SK-N-SH treated with all-trans-retinoic acid at 6 μM for 48 hours (cell line): Measurements from ENCODE around the gene SCGB3A1.

Experiments used
- ATAC-seq: fragments of 200-7000 bp; cut with Tn5 transposase; 3 replicates; pipeline ENCODE4 v1.9.1; 2020; ENCODE audit warnings: mild to moderate bottlenecking, moderate library complexity
- BACH2 ChIP-seq: fragments of 250-450 bp; sonication (Bioruptor Pico); IDR thresholded peaks from 2 replicates; pipeline ENCODE4 v1.9.0; 2021; ENCODE audit warnings: mild to moderate bottlenecking, borderline replicate concordance
- CSDC2 ChIP-seq: fragments of 250-450 bp; sonication (Bioruptor Pico); IDR thresholded peaks from 2 replicates; pipeline ENCODE4 v1.5.0; 2020; ENCODE audit warnings: mild to moderate bottlenecking, moderate library complexity
- ESRRG ChIP-seq: fragments of 250-450 bp; sonication (Bioruptor Pico); IDR thresholded peaks from 2 replicates; pipeline ENCODE4 v1.6.1; 2021; ENCODE audit warnings: mild to moderate bottlenecking
- GLIS3 ChIP-seq: fragments of 250-450 bp; sonication (Bioruptor Pico); IDR thresholded peaks from 2 replicates; pipeline ENCODE4 v1.5.0; 2020; ENCODE audit warnings: mild to moderate bottlenecking, moderate library complexity
- OSR1 ChIP-seq: fragments of 250-450 bp; sonication (Bioruptor Pico); IDR thresholded peaks from 2 replicates; pipeline ENCODE4 v1.8.0; 2022; ENCODE audit warnings: moderate library complexity, mild to moderate bottlenecking, inconsistent platforms
- PPARA ChIP-seq: fragments of 250-450 bp; sonication (Bioruptor Pico); IDR thresholded peaks from 2 replicates; pipeline ENCODE4 v1.5.0; 2020; ENCODE audit warnings: mild to moderate bottlenecking, borderline replicate concordance
- RARB ChIP-seq: fragments of 250-450 bp; sonication (Bioruptor Pico); IDR thresholded peaks from 2 replicates; pipeline ENCODE4 v1.8.0; 2021; ENCODE audit warnings: mild to moderate bottlenecking, moderate library complexity
- TCF4 ChIP-seq: fragments of 250-450 bp; sonication (Bioruptor Pico); IDR thresholded peaks from 2 replicates; pipeline ENCODE4 v1.8.0; 2021; ENCODE audit warnings: mild to moderate bottlenecking, moderate library complexity, borderline replicate concordance
- TOX ChIP-seq: fragments of 250-450 bp; sonication (Bioruptor Pico); IDR thresholded peaks from 2 replicates; pipeline ENCODE4 v1.8.0; 2021; ENCODE audit warnings: mild to moderate bottlenecking, moderate library complexity, borderline replicate concordance
- ZFP3 ChIP-seq: fragments of 250-450 bp; sonication (Bioruptor Pico); IDR thresholded peaks from 2 replicates; pipeline ENCODE4 v1.5.0; 2020; ENCODE audit warnings: mild to moderate bottlenecking, moderate library complexity
- ZFP30 ChIP-seq: fragments of 450-650 bp; formaldehyde crosslinking; IDR thresholded peaks from 2 replicates; pipeline ENCODE4 v1.5.0; 2022; ENCODE audit warnings: mild to moderate bottlenecking, moderate library complexity
- ZNF565 ChIP-seq: fragments of 450-650 bp; formaldehyde crosslinking; conservative IDR thresholded peaks from 2 replicates; pipeline ENCODE4 v1.5.0; 2020; ENCODE audit warnings: low read depth, mild to moderate bottlenecking, moderate library complexity
- TF ChIP-seq, protein P1 (sequence below): fragments of 250-450 bp; sonication (Bioruptor Pico); IDR thresholded peaks from 2 replicates; pipeline ENCODE4 v1.5.1; 2021; ENCODE audit warnings: mild to moderate bottlenecking, moderate library complexity
- TF ChIP-seq, protein P2 (sequence below): fragments of 250-450 bp; sonication (Bioruptor Pico); IDR thresholded peaks from 2 replicates; pipeline ENCODE4 v1.5.1; 2020; ENCODE audit warnings: low read depth, mild to moderate bottlenecking, moderate library complexity
- TF ChIP-seq, protein P3 (sequence below): fragments of 250-450 bp; sonication (Bioruptor Pico); IDR thresholded peaks from 2 replicates; pipeline ENCODE4 v1.8.0; 2021; ENCODE audit warnings: low read depth, mild to moderate bottlenecking, moderate library complexity, borderline replicate concordance
- TF ChIP-seq, protein P4 (sequence below): fragments of 250-450 bp; sonication (Bioruptor Pico); IDR thresholded peaks from 2 replicates; pipeline ENCODE4 v1.8.0; 2020; ENCODE audit warnings: mild to moderate bottlenecking, moderate library complexity, borderline replicate concordance
- TF ChIP-seq, protein P5 (sequence below): fragments of 250-450 bp; sonication (Bioruptor Pico); IDR thresholded peaks from 2 replicates; pipeline ENCODE4 v1.5.0; 2020; ENCODE audit warnings: mild to moderate bottlenecking, moderate library complexity

SCGB3A1 gene

DNA sequence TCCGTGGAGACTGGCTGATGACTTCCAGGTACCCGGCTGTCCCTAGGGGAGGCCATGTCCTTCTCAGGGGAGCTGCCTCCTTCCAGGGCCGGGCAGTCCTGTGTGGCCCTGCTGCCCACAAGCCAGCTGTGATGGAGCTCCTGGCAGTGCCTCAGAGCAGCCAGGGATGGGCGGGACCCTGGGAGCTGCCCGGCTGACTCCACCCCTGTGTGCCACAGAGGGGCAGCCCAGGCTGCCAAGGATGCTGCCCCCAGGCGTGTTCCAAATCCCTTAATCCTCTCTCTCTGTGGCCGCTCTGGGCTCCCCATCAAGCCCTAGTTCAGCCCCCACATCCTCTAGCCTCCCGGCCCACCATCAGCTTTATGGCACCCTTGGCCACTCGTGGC is 7.0 kb upstream of the SCGB3A1 start (continued):
- TF ChIP-seq, protein P1, sequence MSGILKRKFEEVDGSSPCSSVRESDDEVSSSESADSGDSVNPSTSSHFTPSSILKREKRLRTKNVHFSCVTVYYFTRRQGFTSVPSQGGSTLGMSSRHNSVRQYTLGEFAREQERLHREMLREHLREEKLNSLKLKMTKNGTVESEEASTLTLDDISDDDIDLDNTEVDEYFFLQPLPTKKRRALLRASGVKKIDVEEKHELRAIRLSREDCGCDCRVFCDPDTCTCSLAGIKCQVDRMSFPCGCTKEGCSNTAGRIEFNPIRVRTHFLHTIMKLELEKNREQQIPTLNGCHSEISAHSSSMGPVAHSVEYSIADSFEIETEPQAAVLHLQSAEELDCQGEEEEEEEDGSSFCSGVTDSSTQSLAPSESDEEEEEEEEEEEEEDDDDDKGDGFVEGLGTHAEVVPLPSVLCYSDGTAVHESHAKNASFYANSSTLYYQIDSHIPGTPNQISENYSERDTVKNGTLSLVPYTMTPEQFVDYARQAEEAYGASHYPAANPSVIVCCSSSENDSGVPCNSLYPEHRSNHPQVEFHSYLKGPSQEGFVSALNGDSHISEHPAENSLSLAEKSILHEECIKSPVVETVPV: no peak
- TF ChIP-seq ZFP3 (CRISPR knock-in tag): no peak

DNA sequence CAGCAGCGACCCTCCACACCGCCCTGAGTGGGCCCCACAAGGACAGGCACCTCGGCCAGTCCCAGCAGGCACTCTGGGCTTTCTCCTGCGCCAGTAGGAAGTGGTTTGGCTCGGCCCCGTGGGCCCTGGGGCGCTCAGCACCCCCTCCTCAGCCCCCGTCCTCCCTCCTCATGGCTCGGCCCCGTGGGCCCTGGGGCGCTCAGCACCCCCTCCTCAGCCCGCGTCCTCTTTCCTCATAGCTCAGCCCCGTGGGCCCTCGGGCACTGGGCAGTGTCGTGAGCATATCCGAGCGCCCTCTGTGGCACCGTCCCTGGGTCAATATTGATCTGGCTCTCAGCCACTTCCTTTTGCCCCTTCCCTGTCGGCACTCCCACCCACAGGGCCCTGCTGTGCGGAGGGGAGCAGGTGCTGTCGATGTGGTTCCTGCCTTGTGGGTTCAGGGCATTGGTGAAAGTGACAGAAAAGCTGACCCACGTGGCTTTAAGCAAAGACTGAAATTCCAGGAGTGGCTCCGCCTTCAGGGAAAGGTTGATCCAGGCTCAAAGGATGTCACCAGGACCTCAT is 5.5 kb upstream of the SCGB3A1 start:
- ATAC-seq: no peak
- TF ChIP-seq, protein P2, sequence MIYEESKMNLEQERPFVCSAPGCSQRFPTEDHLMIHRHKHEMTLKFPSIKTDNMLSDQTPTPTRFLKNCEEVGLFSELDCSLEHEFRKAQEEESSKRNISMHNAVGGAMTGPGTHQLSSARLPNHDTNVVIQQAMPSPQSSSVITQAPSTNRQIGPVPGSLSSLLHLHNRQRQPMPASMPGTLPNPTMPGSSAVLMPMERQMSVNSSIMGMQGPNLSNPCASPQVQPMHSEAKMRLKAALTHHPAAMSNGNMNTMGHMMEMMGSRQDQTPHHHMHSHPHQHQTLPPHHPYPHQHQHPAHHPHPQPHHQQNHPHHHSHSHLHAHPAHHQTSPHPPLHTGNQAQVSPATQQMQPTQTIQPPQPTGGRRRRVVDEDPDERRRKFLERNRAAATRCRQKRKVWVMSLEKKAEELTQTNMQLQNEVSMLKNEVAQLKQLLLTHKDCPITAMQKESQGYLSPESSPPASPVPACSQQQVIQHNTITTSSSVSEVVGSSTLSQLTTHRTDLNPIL: no peak
- TF ChIP-seq RARB (CRISPR knock-in tag): no peak

DNA sequence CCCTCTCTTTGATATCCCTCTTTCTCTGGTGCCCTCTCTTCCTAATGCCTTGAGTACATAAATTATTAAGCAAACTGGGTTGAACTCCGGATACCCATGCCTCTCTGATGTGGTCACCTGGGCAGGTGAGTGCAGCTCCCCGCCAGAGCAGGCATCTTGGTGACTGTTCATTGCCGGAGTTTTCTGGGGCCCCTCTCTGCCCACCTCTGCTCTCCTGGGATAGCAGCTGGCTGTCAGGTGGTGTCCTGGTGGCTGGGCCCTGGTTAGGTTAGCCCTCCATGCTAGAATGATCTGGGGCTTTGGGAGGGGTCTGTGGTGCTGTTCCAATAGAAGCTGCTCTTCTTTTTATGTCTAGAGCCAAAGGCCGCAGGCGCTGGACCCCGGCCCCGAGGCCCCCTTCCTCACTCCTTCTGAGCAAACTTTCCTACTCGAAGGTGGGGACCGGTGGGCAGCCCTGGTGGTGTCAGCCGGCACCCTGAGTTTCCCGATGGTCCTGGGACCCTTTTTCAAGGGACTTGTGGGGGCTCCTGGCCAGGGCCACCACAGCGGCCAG is 4.9 kb upstream of the SCGB3A1 start:
- no peak for TF ChIP-seq CSDC2 (CRISPR knock-in tag)
- no peak for TF ChIP-seq TOX (CRISPR knock-in tag)
- TF ChIP-seq ZFP3 (CRISPR knock-in tag): no peak
- no peak for TF ChIP-seq ZFP30
- TF ChIP-seq OSR1: no peak
- TF ChIP-seq ZNF565 (CRISPR knock-in tag): no peak
- ATAC-seq: no peak

DNA sequence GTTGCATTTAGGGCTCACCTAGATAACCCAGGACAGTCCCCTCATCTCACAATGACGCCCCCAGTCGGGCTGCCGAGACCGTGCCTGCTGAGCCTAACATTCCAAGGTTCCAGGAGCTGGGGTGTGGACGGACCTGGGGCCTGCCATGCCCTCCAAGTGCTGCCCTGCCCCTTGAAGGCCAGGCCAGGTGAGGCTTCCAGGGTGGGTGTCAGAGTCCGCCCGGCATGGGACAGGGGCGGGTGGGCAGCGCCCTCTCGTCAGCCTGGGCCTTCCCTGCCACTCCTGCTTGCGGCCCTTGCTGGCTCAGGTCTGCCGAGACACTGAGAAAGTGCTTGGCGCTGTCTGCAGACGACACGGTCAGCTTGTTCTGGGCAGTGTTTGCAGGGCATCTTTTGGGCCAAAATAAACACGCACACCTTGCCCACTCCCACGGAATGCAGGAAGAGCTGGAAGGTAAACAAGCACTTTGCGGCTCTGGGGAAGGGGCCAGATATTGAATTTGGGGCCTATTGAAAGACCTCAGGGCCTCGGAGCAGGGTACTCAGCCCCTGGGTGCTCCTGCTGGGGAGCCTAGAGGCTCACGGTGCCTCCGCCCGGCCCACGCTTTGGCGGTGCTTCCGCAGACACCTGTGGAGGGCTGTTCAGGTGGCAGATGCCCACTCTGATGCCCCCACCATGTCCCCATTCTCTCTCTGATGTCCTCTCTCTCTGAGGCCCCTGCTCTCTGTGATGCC is 4.2 kb upstream of the SCGB3A1 start:
- no peak for ATAC-seq
- no peak for TF ChIP-seq PPARA
- TF ChIP-seq TCF4: no peak
- TF ChIP-seq, protein P3, sequence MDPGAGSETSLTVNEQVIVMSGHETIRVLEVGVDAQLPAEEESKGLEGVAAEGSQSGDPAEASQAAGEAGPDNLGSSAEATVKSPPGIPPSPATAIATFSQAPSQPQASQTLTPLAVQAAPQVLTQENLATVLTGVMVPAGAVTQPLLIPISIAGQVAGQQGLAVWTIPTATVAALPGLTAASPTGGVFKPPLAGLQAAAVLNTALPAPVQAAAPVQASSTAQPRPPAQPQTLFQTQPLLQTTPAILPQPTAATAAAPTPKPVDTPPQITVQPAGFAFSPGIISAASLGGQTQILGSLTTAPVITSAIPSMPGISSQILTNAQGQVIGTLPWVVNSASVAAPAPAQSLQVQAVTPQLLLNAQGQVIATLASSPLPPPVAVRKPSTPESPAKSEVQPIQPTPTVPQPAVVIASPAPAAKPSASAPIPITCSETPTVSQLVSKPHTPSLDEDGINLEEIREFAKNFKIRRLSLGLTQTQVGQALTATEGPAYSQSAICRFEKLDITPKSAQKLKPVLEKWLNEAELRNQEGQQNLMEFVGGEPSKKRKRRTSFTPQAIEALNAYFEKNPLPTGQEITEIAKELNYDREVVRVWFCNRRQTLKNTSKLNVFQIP: no peak
- TF ChIP-seq, protein P1: no peak
- TF ChIP-seq OSR1: no peak
- TF ChIP-seq ZFP3 (CRISPR knock-in tag): no peak
- TF ChIP-seq, protein P4, sequence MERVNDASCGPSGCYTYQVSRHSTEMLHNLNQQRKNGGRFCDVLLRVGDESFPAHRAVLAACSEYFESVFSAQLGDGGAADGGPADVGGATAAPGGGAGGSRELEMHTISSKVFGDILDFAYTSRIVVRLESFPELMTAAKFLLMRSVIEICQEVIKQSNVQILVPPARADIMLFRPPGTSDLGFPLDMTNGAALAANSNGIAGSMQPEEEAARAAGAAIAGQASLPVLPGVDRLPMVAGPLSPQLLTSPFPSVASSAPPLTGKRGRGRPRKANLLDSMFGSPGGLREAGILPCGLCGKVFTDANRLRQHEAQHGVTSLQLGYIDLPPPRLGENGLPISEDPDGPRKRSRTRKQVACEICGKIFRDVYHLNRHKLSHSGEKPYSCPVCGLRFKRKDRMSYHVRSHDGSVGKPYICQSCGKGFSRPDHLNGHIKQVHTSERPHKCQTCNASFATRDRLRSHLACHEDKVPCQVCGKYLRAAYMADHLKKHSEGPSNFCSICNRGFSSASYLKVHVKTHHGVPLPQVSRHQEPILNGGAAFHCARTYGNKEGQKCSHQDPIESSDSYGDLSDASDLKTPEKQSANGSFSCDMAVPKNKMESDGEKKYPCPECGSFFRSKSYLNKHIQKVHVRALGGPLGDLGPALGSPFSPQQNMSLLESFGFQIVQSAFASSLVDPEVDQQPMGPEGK (CRISPR knock-in tag): no peak
- TF ChIP-seq RARB (CRISPR knock-in tag): no peak
- no peak for TF ChIP-seq BACH2 (CRISPR knock-in tag)
- TF ChIP-seq ESRRG (CRISPR knock-in tag): no peak
- TF ChIP-seq, protein P5, sequence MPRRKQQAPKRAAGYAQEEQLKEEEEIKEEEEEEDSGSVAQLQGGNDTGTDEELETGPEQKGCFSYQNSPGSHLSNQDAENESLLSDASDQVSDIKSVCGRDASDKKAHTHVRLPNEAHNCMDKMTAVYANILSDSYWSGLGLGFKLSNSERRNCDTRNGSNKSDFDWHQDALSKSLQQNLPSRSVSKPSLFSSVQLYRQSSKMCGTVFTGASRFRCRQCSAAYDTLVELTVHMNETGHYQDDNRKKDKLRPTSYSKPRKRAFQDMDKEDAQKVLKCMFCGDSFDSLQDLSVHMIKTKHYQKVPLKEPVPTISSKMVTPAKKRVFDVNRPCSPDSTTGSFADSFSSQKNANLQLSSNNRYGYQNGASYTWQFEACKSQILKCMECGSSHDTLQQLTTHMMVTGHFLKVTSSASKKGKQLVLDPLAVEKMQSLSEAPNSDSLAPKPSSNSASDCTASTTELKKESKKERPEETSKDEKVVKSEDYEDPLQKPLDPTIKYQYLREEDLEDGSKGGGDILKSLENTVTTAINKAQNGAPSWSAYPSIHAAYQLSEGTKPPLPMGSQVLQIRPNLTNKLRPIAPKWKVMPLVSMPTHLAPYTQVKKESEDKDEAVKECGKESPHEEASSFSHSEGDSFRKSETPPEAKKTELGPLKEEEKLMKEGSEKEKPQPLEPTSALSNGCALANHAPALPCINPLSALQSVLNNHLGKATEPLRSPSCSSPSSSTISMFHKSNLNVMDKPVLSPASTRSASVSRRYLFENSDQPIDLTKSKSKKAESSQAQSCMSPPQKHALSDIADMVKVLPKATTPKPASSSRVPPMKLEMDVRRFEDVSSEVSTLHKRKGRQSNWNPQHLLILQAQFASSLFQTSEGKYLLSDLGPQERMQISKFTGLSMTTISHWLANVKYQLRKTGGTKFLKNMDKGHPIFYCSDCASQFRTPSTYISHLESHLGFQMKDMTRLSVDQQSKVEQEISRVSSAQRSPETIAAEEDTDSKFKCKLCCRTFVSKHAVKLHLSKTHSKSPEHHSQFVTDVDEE (CRISPR knock-in tag): no peak
- TF ChIP-seq, protein P2: no peak
- no peak for TF ChIP-seq GLIS3 (CRISPR knock-in tag)
